Measurements from ENCODE around the gene TMEM108.

TMEM108 gene

GRCh38 chr3:133374708-133375402 lies 336.7 kb downstream of the TMEM108 start:
- Histone ChIP-seq H3K27ac (no peak overlapping the region), H3K36me3 (ENCODE audit: insufficient read depth, low read length) (no peaks in the 10 kb centered on the region), H3K9ac (ENCODE audit: insufficient read length) (no peak overlapping the region), H3K9me3 (ENCODE audit: low read depth, low read length) (no peaks in the 10 kb centered on the region), H3K4me3 (no peak overlapping the region)
- no peak for DNase-seq (ENCODE audit: low read depth, low spot score)
- TF ChIP-seq FOXP2 (optimal IDR thresholded peaks at IDR 0.05; ENCODE audit: control extremely low read depth, extremely low read length, insufficient read depth) (no peak), POLR2AphosphoS5 (IDR thresholded peaks at IDR 0.05; ENCODE audit: borderline replicate concordance, low read depth, low read length) (no peak), EZH2 (IDR thresholded peaks at IDR 0.05) (no peak)

GRCh38 chr3:133375403-133375745 lies 337.2 kb downstream of the TMEM108 start:
- TF ChIP-seq POLR2AphosphoS5 (IDR thresholded peaks at IDR 0.05; ENCODE audit: borderline replicate concordance, low read depth, low read length) (no peak), EZH2 (IDR thresholded peaks at IDR 0.05) (no peak)
- no peak for DNase-seq (ENCODE audit: low read depth, low spot score)
- no peaks in the 10 kb centered on the region for H3K9me3 ChIP-seq (ENCODE audit: low read depth, low read length)
- H3K36me3 ChIP-seq (ENCODE audit: insufficient read depth, low read length) = no peaks in the 10 kb centered on the region
- no peak overlapping the region for H3K27ac ChIP-seq
- no peak overlapping the region for H3K9ac ChIP-seq (ENCODE audit: insufficient read length)
- no peak overlapping the region for H3K4me3 ChIP-seq

DNA sequence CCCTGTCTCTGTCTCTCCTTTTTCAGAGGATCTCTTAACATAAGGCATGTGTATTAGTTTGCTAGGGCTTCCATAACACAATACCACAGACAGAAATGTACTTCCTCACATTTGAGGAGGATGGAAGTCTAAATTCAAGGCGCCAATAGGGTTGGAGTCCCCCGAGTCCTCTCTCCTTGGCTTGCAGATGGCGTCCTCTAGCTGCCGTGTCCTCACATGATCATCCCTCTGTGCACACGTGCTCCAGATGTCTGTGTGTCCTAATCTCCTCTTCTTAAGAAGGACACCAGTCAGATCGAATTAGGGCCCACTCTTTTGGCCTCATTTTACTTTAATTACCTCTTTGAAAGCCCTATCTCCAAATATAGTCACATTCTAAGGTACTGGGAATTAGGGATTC lies 338.6 kb downstream of the TMEM108 start:
- no peak for TF ChIP-seq POLR2AphosphoS5 (IDR thresholded peaks at IDR 0.05; ENCODE audit: borderline replicate concordance, low read depth, low read length)
- Histone ChIP-seq H3K27ac (no peak overlapping the region), H3K9me3 (ENCODE audit: low read depth, low read length) (no peaks in the 10 kb centered on the region), H3K36me3 (ENCODE audit: insufficient read depth, low read length) (no peaks in the 10 kb centered on the region), H3K9ac (ENCODE audit: insufficient read length) (no peak overlapping the region), H3K4me3 (no peak overlapping the region)
- DNase-seq (ENCODE audit: low read depth, low spot score) = no peak

DNA sequence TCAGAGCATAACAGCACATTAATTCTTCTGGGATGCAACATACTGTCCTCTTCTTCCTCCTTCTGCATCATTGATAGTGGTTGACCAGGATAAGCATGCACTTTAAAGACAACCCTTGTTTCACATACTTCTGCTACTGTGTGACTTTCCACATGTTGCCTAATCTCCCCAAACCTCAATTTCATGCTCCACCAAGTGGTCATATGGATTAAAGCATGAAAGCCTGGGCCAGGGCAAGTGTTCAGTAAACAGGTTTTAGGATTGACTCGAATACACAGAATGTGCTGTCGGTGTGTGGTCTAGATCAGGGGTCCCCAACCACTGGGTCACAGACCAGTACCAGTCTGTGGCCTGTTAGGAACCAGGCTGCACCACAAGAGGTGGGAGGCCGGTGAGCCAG lies 339.2 kb downstream of the TMEM108 start:
- TF ChIP-seq EZH2 (IDR thresholded peaks at IDR 0.05) (no peak), FOXP2 (optimal IDR thresholded peaks at IDR 0.05; ENCODE audit: control extremely low read depth, extremely low read length, insufficient read depth) (no peak), POLR2AphosphoS5 (IDR thresholded peaks at IDR 0.05; ENCODE audit: borderline replicate concordance, low read depth, low read length) (no peak)
- Histone ChIP-seq H3K4me3 (no peak overlapping the region), H3K27ac (no peak overlapping the region), H3K9me3 (ENCODE audit: low read depth, low read length) (no peaks in the 10 kb centered on the region), H3K9ac (ENCODE audit: insufficient read length) (no peak overlapping the region), H3K36me3 (ENCODE audit: insufficient read depth, low read length) (no peaks in the 10 kb centered on the region)
- DNase-seq (ENCODE audit: low read depth, low spot score) = peak; percentile 10

- H3K9ac ChIP-seq (ENCODE audit: insufficient read length) = no peak overlapping the region
- TF ChIP-seq FOXP2 (optimal IDR thresholded peaks at IDR 0.05; ENCODE audit: control extremely low read depth, extremely low read length, insufficient read depth) (no peak), POLR2AphosphoS5 (IDR thresholded peaks at IDR 0.05; ENCODE audit: borderline replicate concordance, low read depth, low read length) (no peak), EZH2 (IDR thresholded peaks at IDR 0.05) (no peak)
- H3K27ac ChIP-seq = no peak overlapping the region
- DNase-seq (ENCODE audit: low read depth, low spot score) = no peak
- no peak overlapping the region for H3K4me3 ChIP-seq
- no peaks in the 10 kb centered on the region for H3K9me3 ChIP-seq (ENCODE audit: low read depth, low read length)
- H3K36me3 ChIP-seq (ENCODE audit: insufficient read depth, low read length) = no peaks in the 10 kb centered on the region
Observed at GRCh38 chr3:133379926-133380325, 341.7 kb downstream of the TMEM108 start.

DNA sequence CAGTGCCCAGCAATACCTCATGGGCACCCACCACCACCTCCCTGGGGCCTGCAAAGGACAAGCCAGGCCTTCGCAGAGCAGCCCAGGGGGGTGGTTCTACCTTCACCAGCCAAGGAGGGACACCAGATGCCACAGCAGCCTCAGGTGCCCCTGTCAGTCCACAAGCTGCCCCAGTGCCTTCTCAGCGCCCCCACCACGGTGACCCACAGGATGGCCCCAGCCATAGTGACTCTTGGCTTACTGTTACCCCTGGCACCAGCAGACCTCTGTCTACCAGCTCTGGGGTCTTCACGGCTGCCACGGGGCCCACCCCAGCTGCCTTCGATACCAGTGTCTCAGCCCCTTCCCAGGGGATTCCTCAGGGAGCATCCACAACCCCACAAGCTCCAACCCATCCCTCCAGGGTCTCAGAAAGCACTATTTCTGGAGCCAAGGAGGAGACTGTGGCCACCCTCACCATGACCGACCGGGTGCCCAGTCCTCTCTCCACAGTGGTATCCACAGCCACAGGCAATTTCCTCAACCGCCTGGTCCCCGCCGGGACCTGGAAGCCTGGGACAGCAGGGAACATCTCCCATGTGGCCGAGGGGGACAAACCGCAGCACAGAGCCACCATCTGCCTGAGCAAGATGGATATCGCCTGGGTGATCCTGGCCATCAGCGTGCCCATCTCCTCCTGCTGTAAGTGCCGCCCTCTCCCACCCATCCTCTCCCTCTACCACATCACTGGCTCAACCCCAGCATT lies 342.5 kb downstream of the TMEM108 start:
- DNase-seq (ENCODE audit: low read depth, low spot score) = no peak
- TF ChIP-seq FOXP2 (optimal IDR thresholded peaks at IDR 0.05; ENCODE audit: control extremely low read depth, extremely low read length, insufficient read depth) (no peak), EZH2 (IDR thresholded peaks at IDR 0.05) (no peak), POLR2AphosphoS5 (IDR thresholded peaks at IDR 0.05; ENCODE audit: borderline replicate concordance, low read depth, low read length) (no peak)
- Histone ChIP-seq H3K4me3 (no peak overlapping the region), H3K9ac (ENCODE audit: insufficient read length) (no peak overlapping the region), H3K36me3 (ENCODE audit: insufficient read depth, low read length) (no peaks in the 10 kb centered on the region), H3K27ac (no peak overlapping the region), H3K9me3 (ENCODE audit: low read depth, low read length) (no peaks in the 10 kb centered on the region)

DNA sequence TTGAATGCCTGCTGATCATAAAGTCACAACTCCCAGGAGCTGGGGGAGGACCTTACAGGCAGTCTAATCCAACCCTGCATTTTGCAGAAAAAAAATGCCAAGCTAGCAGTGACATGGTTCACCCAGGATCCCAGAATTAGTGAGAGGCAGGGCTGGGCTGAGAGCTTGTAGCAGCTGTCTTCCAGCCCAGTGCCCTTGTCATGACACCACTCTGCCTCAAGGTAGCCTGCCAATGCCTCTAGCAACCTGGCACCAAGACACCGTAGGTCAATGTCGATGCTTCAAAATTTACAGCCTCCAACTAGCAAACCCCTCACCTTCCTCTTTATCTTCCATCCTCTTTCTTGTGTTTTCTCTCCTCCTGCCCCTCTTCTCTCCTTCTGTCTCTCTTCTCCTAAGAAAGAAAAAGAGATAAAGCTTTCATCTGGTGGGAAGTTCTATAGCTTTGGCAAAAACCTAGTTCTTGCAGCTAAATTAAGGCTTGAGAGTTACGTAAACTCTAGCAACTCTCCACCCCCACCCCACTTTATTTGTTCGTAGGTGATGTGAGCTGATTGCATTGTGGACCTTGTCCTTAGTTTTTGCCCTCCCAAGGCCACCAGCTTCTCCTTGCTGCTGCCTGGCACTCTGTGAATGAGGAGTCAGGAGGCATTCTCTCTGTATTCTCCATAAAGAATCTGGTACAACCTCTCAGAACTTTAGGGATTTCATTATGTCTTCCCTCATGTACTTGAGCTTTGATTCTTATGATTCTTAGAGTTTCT lies 343.3 kb downstream of the TMEM108 start:
- no peak for DNase-seq (ENCODE audit: low read depth, low spot score)
- Histone ChIP-seq H3K4me3 (no peak overlapping the region), H3K36me3 (ENCODE audit: insufficient read depth, low read length) (no peaks in the 10 kb centered on the region), H3K9me3 (ENCODE audit: low read depth, low read length) (no peaks in the 10 kb centered on the region), H3K9ac (ENCODE audit: insufficient read length) (no peak overlapping the region), H3K27ac (no peak overlapping the region)
- no peak for TF ChIP-seq POLR2AphosphoS5 (IDR thresholded peaks at IDR 0.05; ENCODE audit: borderline replicate concordance, low read depth, low read length)
- TF ChIP-seq FOXP2 (optimal IDR thresholded peaks at IDR 0.05; ENCODE audit: control extremely low read depth, extremely low read length, insufficient read depth) = no peak
- no peak for TF ChIP-seq EZH2 (IDR thresholded peaks at IDR 0.05)

DNA sequence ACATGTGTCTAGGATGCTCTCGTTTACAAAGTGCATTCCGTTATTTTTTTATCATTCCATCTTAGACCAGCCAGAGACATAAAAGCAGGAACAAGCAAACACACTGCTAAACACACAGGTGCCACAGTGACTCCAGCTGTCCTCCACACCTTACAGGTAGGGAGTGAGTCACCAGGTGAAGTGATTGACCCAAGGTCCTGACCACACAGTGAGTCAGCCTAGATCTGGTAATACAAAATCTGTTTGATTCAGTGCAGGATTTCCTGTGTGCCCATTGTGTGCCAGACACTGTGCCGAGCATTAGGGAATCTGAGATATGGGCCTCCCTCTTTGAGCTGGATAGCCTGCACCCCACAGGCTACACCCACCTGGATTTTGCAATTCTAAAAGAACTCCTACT lies 345.0 kb downstream of the TMEM108 start:
- Histone ChIP-seq H3K4me3 (no peak overlapping the region), H3K9me3 (ENCODE audit: low read depth, low read length) (no peaks in the 10 kb centered on the region), H3K36me3 (ENCODE audit: insufficient read depth, low read length) (no peaks in the 10 kb centered on the region), H3K9ac (ENCODE audit: insufficient read length) (no peak overlapping the region), H3K27ac (no peak overlapping the region)
- no peak for DNase-seq (ENCODE audit: low read depth, low spot score)
- no peak for TF ChIP-seq EZH2 (IDR thresholded peaks at IDR 0.05)
- TF ChIP-seq POLR2AphosphoS5 (IDR thresholded peaks at IDR 0.05; ENCODE audit: borderline replicate concordance, low read depth, low read length) = no peak
- TF ChIP-seq FOXP2 (optimal IDR thresholded peaks at IDR 0.05; ENCODE audit: control extremely low read depth, extremely low read length, insufficient read depth) = no peak
